HG03439 (cell line): Measurements from ENCODE around the gene OR52K2.
"Not testable (repeated sequence)": the region's sequence is repeated elsewhere in the genome, so short reads cannot be mapped to it uniquely, and the experiment has no call there.

Experiments
- ATAC-seq: cut with Tn5 transposase; IDR thresholded peaks from one replicate; pipeline ENCODE4 v1.9.1; 2021; ENCODE audit warnings: mild to moderate bottlenecking, moderate library complexity; ENCODE audit not compliant: unreplicated experiment

The OR52K2 gene

DNA sequence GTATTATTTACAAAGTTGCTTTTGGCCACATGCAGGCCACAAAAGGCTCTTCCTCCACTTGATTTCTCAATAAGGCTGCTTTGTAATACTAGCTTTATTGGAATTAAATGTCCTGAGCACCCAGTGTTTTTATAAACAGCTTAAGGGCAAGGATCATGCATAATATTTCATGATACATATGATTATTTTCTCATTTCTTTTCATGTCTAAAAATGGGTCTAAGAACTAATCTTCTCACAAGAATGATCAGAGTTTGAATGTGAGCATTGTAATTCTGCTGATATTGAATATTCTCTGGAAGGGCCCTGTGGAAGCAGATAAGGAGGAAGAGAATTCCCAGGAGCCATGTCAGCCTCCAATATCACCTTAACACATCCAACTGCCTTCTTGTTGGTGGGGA, at the start of gene OR52K2:
TSS of gene OR52K2 (plus strand) at position 301 of the 400 bp plus-strand sequence. CDS start at position 346, 45 bp downstream.
- no peak for ATAC-seq

DNA sequence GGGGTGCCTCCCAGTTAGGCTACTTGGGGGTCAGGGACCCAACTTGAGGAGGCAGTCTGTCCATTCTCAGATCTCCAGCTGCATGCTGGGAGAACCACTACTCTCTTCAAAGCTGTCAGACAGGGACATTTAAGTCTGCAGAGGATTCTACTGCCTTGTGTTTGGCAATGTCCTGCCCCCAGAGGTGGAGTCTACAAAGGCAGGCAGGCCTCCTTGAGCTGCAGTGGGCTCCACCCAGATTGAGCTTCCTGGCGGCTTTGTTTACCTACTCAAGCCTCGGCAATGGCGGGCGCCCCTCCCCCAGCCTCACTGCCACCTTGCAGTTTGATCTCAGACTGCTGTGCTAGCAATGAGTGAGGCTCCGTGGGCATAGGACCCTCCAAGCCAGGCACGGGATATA, 42.9 kb upstream of the OR52K2 start:
- not testable (repeated sequence) for ATAC-seq

DNA sequence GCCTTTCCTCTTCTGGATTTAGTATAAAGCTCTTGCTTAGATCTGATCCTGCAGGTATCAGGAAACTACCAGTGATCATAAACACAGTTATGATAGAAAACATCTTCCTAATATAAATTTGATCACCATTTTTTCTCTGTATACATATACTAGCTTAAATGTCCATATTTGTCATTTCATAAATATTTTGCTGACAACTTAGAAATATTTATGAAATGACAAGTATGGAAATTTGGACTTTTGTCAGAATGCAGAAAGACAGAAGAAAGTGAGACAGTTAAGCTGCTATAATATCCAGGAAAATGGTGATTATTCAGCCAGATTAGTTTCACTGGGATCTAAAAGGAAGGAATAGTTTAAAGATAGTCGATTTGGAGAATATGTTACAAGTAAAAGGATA, 32.8 kb upstream of the OR52K2 start:
- no peak for ATAC-seq

DNA sequence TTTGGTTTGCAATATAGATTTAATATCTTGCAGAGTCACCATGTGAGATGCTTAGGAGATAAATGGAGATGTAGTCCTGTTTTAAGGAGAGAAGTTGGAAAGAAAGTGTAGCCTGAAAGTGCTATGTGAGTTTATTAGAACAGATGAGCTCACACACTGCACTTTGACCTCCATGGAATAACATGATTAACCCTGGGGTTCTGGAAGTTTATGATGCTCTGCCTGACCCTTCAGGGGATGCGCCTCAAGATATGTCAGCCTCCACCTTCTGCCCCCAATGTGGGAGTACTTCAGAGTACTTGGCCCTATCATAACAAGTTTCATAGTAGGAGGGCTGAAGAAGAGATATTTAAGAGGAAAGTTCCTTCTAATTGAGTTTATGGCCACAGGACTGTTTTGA, 32.3 kb upstream of the OR52K2 start:
- no peak for ATAC-seq

DNA sequence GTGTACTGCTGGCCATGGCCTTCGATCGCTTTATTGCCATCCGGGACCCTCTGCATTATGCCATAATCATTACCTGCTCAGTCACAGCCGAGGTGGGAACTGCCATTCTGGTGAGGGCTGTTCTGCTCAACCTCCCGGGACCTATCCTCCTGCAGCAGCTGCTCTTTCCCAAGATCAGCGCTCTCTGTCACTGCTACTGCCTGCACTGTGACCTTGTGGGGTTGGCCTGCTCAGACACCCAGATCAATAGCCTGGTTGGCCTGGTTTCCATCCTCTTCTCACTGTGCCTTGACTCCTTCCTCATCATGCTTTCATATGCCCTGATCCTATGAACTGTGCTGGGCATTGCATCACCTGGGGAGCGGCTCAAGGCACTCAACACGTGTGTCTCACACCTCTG, 30.7 kb upstream of the OR52K2 start:
- ATAC-seq = no peak

DNA sequence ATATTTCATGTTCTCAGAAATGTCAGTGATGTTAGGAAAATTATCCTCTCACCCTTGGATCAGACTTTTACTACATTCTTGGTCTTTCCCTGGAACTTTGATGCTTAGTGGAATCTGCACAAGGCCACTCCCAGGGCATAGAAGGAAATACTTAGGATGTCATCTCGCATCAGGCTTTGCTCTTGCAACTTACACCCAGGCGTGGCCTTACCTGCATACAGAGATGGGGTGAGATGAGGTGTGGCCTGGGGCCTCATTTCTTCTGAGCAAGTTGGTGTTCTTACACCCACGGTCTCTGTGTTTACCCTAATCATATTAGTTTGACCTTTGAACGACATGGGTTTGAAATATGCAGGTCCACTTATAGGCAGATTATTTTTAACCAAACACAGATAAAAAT, 19.0 kb upstream of the OR52K2 start:
- ATAC-seq = no peak

DNA sequence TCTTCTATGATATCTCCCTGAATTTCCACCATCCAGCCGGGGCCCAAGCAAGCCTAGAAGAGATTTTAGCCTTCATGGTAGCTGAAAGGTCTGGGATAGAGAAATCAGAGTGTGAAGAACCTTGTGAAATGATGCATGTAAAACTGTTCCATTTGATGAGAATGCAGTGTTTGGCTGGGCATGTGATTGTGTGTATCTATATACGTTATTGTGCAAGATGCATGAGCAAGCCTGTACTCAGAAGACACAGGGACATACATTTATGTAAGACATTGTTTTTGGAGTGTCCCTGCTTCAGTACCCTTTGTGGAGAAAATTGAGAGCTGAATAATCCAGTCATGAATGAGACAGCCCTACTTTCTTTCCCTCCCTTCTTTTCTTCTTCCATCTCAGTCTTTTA, 15.2 kb upstream of the OR52K2 start:
- ATAC-seq = no peak

DNA sequence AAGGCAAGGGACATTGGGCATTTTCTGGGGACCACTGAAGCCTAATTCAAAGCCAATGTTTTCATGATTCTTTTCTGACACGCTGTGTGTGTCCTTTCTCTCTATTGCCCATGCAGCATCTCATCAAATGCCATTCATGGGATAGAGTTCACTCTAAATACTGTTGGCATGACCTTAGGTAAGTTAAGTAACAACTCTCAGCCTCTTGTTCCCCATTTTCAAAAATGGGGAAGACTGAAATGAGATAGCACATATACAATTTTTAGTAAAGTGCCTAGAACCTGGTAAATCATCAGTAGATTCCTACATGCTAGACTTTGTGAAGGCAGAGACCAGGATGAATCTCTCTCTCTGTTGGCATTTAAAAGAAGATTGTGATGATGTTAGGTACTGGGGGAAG, 12.7 kb upstream of the OR52K2 start:
- ATAC-seq = no peak

DNA sequence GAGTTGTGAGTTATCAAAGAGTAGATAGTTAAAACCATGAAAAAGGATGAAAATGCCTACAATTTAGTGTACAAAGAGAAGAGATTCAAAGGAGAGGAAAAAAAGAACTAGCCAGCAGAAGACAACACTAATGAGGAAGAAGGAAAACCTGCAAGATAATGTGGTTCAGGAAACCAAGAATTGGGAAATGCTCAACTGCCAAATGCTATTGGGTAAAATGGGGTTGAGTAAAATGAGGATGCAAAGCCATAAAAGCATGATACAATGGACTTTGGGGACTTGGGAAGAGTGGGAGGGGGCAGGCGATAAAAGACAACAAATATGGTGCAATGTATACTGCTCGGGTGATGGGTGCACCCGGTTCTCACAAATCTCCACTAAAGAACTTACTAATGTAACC, 7.6 kb upstream of the OR52K2 start:
- no peak for ATAC-seq

DNA sequence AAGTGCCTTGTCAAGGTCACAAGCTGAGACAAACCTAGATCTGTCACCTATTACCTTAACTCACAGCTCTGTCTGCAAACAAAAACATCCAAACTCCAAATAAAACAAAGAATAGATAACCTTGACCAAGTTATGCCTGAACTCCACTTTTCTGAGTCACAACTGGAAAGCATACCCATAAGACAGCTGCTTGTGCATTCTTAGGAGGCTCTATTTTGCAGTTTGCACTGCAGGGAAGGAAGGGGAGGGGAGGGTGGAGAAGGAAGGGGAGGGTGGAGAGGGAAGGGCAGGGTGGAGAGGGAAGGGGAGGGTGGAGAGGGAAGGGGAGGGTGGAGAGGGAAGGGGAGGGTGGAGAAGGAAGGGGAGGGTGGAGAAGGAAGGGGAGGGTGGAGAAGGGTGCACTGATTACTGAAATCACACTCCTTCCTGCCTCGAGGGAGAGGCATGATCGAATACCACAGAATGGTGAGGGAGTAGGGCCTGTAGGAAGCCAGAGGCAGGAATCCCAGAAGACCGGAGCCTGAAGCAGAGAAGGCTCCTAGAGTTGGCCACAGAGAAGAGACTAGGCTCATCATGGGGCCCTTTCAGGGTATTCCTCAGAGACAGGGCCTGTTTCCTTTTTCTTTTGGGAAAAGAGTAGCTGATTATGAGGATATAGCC, 5.7 kb upstream of the OR52K2 start:
- no peak for ATAC-seq

DNA sequence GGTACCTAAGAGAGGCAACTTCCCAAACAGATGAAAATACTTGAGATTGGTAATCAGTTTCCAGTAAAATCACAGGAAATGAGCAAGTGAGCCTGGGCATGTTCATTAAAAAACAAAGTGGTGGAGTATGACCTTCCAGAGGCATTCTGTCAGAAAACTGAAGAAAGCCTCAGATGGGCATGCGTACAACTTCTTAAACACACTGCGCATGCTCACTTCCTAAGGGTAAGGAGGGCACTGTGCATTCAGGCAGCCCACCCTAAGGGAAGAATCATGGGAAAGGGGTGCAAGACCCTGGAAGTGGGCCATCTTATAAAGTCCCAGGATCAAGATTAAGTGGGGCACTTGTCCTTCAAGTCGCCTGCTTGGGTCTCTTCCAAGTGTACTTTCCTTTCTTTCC, 4.0 kb downstream of the OR52K2 start:
- ATAC-seq = no peak

DNA sequence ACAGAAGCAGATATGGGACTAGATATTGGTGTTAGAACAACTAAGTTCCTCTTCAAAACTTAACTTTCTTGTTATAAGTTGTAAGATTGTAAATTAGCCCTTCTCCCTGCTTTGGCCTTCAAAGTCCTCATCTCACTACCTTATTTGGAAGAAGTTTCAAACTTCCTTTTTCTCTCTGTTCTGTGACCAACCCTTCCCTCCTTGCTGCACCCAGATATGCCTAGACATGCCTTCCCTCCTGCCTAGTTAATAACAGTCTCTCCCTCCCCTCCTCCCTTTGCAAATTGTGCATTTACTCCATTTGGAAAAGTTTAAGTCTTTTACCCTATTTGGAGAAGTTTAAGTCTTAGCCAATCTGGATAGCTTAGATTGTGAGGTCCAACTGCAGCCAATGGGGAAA, 4.9 kb downstream of the OR52K2 start:
- ATAC-seq = no peak

DNA sequence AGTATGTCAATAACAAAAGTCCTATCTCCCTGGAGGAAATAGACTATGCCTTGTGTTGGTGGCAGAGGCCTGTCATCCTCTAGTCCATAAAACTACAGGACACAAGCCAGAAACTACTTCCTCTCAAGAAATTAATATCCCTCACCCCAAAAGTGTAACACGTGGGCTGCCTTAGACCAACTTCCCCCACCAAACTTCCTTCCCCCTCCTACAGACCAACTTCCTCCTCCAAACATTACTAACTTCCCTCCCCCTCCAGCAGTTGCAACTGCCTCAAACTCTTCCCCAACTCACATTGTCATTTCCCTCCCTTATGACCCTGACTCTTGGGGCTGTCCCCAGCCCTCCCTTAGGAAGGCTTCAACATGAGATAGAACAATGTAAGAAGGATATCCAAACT, 6.3 kb downstream of the OR52K2 start:
- no peak for ATAC-seq

DNA sequence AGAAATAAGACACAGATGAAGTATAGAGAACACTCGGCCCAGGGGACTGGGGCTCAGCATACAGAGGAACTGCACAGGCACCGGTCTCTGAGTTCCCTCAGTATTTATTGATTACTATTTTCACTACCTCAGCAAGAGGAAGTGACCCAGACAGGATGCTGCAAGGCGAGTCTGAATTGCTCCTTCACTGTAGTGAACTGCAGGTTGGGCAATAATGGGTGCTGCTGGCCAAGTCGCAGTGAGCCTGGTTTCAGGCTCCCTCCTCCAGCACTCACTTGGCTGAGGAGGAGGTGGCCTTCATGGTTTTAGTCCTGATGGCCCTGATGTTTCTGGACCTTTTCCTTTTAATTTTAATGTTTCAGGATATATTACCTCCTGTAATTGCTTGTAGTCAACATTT, 10.4 kb downstream of the OR52K2 start:
- ATAC-seq = no peak

DNA sequence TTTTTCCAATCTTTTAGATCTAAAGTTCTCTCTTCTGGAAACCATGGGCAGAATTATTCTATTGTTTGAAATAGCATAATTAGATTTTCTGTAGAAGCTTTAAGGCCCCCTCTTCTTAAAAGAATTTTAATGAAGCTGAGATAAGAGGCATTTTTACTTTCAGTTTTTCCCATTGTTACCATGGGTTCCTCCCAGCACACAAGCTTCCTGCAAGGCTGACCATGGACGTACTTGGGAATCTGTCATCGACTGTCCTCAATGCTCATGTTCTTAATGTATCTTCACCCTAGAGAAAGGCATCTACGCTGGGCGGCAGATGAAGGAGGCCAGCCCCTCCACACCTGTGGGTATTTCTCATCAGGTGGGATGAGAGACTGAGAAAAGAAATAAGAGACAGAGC, 11.1 kb downstream of the OR52K2 start:
- no peak for ATAC-seq

DNA sequence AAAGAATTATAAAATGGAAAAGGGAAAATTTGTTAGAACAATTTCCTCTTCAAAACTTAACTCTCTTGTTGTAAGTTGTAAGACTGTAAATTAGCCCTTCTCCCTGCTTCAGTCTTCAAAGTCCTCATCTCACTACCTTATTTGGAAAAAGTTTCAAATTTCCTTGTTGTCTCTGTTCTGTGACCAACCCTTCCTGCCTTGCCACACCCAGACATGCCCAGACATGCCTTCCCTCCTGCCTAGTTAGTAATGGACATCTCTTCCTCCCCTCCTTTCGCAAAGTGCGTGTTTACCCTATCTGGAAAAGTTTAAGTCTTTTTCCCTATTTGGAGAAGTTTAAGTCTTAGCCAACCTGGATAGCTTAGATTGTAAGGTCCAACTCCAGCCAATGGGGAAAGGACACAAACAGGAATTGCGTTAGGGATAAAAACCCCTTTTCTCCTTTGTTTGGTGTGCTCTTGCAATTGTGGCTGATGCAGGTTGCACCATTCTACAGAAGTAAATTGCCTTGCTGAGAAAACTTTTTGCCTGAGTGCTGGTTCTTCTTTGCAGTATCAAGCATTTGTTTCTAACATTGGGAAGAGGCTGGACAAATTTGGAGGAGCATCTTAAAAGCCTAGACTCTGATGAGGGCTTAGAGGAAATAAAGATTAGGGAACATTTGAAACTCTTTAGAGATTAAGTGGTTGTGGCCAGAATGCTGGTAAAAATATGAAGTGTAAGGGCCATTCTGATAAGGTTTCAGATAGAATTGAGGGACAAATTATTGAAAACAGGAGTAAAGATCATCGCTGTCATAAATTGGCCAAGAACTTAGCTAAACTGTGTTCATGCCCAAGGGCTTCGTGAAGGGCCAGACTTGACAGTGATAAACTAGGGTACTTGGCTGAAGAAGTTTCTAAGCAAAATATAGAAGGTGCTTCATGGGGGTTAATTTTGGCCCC, 15.4 kb downstream of the OR52K2 start:
- ATAC-seq = no peak

DNA sequence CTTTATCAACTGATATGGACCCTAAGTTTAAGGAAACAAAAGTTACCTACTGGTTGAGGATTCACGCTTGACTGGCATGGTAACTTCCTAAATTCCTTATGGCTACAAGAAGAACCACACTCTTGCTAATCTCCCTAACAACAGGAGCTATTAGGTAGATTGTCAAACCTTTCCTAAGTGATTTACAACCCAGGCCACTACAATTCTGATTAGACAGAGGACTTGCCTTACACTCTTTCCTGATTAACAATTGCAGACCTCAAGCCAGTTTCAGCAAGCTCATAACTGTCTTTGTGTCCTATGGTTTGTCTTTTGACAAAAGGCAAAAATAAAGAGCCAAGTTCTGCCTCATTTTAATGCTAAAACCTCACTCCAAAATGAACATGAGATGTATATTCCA, 16.3 kb downstream of the OR52K2 start:
- ATAC-seq = no peak

DNA sequence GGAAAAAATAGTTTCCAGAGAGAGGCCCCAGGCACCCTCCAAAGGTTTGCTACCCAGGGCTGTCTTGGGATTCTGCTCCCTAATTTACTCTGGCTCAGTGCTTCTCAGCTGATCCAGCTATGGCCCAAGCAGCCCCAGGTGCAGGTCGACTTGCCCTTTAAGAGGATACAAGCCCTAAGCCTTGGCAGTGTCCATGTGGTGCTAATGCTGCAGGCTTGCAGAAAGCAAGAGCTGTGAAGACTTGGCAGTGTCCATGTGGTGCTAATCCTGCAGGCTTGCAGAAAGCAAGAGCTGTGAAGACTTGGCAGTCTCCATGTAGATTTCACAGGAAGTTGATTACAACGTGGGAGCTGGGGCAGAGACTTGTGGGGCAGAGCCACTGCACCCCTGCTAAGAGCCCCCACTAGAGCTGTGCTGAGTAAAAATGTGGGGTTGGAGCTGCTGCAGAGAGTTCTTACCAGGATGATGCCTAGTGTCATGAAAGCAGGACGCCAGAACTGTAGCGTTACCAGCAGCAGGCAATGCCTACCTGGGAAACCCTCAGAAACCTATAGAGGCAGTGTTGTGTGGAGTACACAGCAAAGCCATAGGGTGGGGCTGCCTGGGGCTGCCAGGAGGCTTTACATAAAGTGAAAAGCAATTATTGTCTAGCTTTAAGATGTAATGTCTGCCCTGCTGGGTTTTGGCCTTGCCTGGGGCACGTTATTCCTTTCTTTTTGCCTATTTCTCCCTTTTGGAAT, 17.2 kb downstream of the OR52K2 start:
- no peak for ATAC-seq

DNA sequence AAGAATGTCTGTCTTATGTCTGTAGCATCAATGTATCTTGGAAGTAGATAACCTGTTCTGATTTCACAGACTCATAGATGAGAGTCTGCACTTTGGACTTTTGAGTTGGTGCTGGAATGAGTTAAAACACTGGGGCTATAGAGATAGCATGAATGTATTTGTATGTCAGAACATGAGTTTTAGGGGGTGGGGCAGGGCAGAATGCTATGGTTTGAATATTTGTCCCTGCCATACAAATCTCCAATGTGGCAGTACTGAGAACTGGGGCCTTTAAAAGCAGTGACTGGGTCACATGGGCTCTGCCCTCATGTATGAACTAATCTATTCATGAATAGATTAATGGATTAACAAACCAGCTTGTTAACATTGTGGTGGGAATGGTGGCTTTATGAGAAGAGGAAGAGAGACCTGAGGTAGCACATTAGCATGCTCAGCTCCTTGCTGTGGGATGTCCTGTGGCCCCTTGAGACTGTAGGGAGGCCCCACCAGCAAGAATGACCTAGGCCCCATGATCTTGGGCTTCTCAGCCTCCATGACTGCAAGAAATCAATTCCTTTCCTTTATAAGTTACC, 17.9 kb downstream of the OR52K2 start:
- no peak for ATAC-seq

DNA sequence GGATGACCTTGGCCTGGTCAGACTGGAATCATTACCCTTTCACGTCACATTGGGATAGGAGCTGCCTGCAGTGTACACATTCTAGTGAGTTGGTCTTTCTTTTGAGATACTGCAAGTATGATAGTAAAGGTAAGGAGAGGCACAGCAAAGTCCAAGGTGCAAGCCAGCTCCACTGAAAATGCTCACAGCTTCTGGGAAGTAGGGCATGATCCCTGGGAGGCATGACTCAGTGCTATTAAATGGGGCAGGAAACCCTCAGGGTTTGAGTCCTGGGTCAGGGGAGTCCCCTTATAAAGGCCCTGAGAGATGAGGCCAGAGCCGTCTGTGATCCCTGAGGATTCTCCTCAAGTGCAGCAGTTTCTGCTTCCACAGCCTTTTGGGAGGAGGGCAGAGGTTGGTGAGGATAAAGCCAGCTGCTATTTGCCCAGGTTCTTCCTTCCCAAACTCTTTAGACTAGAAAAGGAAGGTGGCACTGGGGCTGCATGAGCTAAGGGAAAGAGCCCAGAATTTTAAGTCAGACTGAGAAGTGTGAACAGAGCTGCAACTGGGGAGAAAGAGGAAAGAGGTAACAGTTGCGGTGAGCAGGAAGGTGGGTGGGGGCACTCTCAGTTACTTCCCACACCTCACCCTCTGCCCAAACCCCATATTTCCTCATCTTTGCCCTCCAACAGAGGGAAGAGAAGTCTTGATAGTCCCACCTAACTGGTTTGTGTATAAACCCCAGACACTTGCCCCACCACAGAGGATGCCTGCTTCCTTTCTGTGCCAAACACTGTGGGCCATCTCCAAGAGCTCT, 18.9 kb downstream of the OR52K2 start:
- no peak for ATAC-seq

DNA sequence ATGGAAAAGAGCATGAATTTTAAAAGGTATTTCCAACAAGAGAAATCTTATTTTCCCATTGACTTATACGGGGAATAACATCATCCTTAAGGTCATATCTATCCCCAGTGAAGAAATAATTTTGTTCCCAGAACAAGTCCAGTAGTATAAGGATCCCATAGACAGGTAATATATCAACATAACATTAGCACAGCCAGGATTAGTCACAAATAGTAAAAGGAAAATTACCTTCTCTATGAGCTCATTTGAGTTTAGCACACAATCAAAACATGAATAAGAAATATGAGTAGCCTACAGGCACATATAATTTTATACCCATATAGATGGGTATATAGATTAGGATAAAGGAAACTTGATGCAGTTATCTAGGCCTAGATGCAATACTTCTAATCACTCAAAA, 30.5 kb downstream of the OR52K2 start:
- ATAC-seq = no peak
